ENCODE measurements around the gene TLR7.

DNA sequence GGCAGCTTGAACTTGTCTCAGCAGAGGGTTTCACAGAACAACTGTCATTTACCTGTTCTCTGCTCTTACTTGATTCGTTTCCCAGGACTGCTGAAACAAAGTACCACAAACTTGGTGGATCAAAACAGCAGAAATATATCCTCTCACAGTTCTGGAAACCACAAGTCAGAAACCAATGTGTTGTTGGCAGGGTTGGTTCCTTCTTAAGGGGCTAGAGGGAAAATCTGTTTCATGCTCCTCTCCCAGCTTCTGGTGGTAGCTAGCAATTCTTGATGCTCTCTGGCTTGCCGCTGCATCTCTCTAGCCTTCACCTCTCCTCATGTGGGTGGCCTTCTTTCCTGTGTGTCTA is 44.2 kb downstream of the TLR7 start:
- TF ChIP-seq, protein P1, sequence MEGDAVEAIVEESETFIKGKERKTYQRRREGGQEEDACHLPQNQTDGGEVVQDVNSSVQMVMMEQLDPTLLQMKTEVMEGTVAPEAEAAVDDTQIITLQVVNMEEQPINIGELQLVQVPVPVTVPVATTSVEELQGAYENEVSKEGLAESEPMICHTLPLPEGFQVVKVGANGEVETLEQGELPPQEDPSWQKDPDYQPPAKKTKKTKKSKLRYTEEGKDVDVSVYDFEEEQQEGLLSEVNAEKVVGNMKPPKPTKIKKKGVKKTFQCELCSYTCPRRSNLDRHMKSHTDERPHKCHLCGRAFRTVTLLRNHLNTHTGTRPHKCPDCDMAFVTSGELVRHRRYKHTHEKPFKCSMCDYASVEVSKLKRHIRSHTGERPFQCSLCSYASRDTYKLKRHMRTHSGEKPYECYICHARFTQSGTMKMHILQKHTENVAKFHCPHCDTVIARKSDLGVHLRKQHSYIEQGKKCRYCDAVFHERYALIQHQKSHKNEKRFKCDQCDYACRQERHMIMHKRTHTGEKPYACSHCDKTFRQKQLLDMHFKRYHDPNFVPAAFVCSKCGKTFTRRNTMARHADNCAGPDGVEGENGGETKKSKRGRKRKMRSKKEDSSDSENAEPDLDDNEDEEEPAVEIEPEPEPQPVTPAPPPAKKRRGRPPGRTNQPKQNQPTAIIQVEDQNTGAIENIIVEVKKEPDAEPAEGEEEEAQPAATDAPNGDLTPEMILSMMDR (IDR thresholded peaks at IDR 0.05) = no peak
- no peak for TF ChIP-seq POLR2A (IDR thresholded peaks at IDR 0.05)

Measured in right lobe of liver (tissue), 4 donors.